ENCODE results near the gene BCAT1. TPM values are rescaled to one million over a fixed set of nuclear protein-coding genes. Genes with fewer than 3 reads are reported as not detected.
"Not testable (repeated sequence)": the region's sequence is repeated elsewhere in the genome, so short reads cannot be mapped to it uniquely, and the experiment has no call there.

The BCAT1 gene
- total and polyA plus RNA-seq, 5 experiments from 2014 or later = 0.36 to 2.2 TPM; not detected in 3

DNA sequence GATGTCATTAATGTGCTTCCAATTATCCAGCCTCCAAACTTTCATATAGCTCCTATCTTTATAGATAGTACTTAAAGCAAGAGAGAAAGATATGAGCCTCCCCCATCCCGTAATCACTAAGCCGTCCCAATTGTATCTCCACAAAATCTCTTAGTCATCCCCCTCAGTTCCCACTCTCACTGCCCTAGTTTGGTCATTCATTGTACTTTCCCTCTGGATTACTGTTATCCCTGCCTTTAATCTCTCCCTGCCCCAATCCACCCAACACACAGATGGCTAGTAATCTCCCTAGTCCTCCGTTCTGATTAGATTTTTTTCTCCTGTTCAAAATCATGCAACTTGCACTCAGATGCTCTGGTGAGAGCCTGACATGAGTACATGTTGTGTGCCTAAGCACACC, 5.4 kb upstream of the BCAT1 start:
- no peaks in the 10 kb centered on the region for H3K9me3 Mint-ChIP-seq
- H3K27me3 Mint-ChIP-seq = peaks cover 8 to 34% (median 18%) of the 10 kb centered on the region in 5 donors
- H3K4me1 Mint-ChIP-seq = peaks cover 2 to 13% (median 3%) of the 10 kb centered on the region in 4 donors
- ATAC-seq (no peak), DNase-seq (no peak)
- no peak overlapping the region for H3K27ac Mint-ChIP-seq
- no peaks in the 10 kb centered on the region for H3K36me3 Mint-ChIP-seq
- POLR2A ChIA-PET = no interaction called here
- no peak overlapping the region for H3K4me3 Mint-ChIP-seq

GRCh38 chr12:24952389-24952788, 3.5 kb upstream of the BCAT1 start:
- Mint-ChIP-seq H3K9me3 (no peaks in the 10 kb centered on the region), H3K36me3 (no peaks in the 10 kb centered on the region), H3K4me3 (no peak overlapping the region), H3K27me3 (peaks cover 16 to 53% (median 33%) of the 10 kb centered on the region in 5 donors), H3K27ac (no peak overlapping the region), H3K4me1 (peaks cover 13 to 32% (median 21%) of the 10 kb centered on the region in 4 donors)
- no peak for ATAC-seq
- POLR2A ChIA-PET = no interaction called here
- DNase-seq = no peak

DNA sequence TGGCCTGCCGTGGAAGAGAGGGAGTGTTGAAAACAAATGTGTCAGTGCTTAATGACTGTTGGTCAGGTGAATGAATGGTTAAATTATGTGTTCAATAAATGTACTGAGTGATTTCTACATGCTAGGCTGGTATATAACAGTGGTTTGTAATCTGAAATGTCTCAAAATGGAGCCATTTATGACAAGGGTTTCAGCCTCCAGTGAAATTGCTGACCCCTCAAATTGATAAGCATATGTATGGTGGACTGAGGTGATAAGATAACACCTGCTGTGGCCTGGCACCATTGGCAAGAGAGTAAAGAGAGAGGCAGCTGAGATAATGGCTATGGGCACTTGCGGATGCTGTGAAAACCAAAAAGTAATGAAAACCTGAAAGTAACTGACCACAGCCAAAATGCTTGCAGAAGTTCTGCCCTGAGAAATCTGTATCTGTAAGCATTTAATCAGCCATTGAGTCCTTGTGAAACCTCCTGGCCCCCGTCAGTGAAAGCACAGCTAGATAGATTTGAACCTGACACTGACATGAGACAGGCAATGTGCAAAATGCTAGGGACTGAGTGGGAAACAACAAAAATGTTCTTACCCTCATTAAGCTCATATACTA, 1.4 kb upstream of the BCAT1 start:
- Mint-ChIP-seq H3K9me3 (peaks cover 0 to 5% (median 0%) of the 10 kb centered on the region in 9 donors), H3K4me3 (peak overlapping the region in 4 of 10 donors; percentile 3 to 87 (median 15)), H3K36me3 (no peaks in the 10 kb centered on the region), H3K27me3 (peaks cover 25 to 66% (median 50%) of the 10 kb centered on the region in 5 donors), H3K27ac (no peak overlapping the region), H3K4me1 (peaks cover 14 to 46% (median 26%) of the 10 kb centered on the region in 4 donors)
- DNase-seq (no peak), ATAC-seq (no peak)
- POLR2A ChIA-PET = no interaction called here

DNA sequence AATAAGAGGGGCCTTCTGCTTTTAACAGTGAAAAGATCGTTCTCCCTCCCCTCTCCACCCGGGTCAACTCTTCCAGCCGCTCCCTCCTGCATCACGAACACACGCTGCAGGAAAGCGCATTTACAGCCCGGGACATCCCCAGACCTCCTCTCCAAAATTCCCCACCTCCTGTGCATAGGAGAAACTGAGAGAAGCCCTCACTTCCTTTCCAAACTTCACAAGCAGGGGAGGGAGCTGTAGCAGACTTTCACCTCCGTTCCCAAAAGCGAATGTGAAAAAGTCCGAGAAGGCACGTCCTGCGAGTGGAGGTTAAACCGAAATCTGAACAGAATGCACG, 513 bp downstream of the BCAT1 start:
- H3K27ac Mint-ChIP-seq = peak overlapping the region in 5 of 10 donors; percentile 21 to 60 (median 44)
- DNase-seq (peak in 3 of 10 donors; percentile 6 to 18 (median 9)), ATAC-seq (peak; percentile 30 to 35)
- H3K9me3 Mint-ChIP-seq = peaks cover 0 to 5% (median 0%) of the 10 kb centered on the region in 9 donors
- peak overlapping the region; percentile 75 to 96 (median 87) for H3K4me3 Mint-ChIP-seq
- H3K27me3 Mint-ChIP-seq = peaks cover 31 to 70% (median 52%) of the 10 kb centered on the region in 5 donors
- POLR2A ChIA-PET = no interaction called here
- peaks cover 14 to 46% (median 26%) of the 10 kb centered on the region in 4 donors for H3K4me1 Mint-ChIP-seq
- no peaks in the 10 kb centered on the region for H3K36me3 Mint-ChIP-seq

GRCh38 chr12:24947541-24948419, 1.1 kb downstream of the BCAT1 start:
- peaks cover 31 to 70% (median 49%) of the 10 kb centered on the region in 5 donors for H3K27me3 Mint-ChIP-seq
- POLR2A ChIA-PET = no interaction called here
- no peaks in the 10 kb centered on the region for H3K36me3 Mint-ChIP-seq
- peaks cover 14 to 46% (median 26%) of the 10 kb centered on the region in 4 donors for H3K4me1 Mint-ChIP-seq
- no peak overlapping the region for H3K27ac Mint-ChIP-seq
- DNase-seq (no peak), ATAC-seq (no peak)
- H3K9me3 Mint-ChIP-seq = peaks cover 0 to 5% (median 0%) of the 10 kb centered on the region in 9 donors
- H3K4me3 Mint-ChIP-seq = peak overlapping the region; percentile 75 to 96 (median 87)

DNA sequence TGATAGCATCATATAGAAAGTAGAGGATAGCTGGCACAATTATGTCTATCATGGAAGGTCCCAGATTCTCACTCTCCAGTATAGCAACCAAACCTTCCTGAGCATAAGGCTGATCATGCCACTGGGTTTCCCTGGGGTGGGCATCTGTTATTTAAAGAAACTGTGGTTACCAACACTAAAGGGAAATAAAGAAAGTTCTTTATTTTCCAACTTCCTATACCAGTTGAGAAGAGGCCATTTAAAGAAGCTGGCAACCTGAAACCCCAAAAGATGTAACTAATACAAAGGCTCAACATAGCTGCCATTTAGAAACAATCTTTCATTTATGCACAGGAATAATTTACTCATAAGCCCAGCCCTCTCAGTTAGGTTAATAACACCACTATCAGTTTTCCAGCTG, 3.1 kb downstream of the BCAT1 start:
- Mint-ChIP-seq H3K9me3 (peaks cover 0 to 5% (median 0%) of the 10 kb centered on the region in 9 donors), H3K36me3 (peaks cover 0 to 4% (median 0%) of the 10 kb centered on the region in 3 donors), H3K27ac (no peak overlapping the region), H3K27me3 (peaks cover 39 to 80% (median 56%) of the 10 kb centered on the region in 5 donors), H3K4me1 (peaks cover 14 to 40% (median 26%) of the 10 kb centered on the region in 4 donors), H3K4me3 (no peak overlapping the region)
- no peak for ATAC-seq
- POLR2A ChIA-PET = no interaction called here
- no peak for DNase-seq

DNA sequence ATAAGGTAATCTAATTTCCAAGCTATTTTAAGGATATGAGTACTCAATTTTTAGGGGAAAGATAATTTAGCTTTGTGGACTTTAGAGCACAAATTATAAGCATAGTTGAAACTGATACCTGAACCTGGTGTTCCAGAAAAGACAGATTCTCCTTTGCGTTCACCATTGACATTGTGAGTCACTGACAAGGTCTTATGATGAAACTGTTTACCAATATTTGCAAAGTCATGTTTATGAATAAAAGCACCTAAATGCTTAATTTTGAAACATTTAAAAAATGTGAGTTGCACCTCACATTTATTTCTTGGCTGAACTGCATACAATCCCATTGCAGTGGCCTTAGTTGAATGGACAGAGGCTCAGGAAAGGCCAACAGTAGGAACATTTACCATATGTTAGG, 3.9 kb downstream of the BCAT1 start:
- H3K36me3 Mint-ChIP-seq = peaks cover 0 to 4% (median 0%) of the 10 kb centered on the region in 3 donors
- POLR2A ChIA-PET = no interaction called here
- H3K4me1 Mint-ChIP-seq = peaks cover 14 to 36% (median 26%) of the 10 kb centered on the region in 4 donors
- H3K4me3 Mint-ChIP-seq = no peak overlapping the region
- ATAC-seq (no peak), DNase-seq (no peak)
- no peak overlapping the region for H3K27ac Mint-ChIP-seq
- H3K27me3 Mint-ChIP-seq = peaks cover 37 to 72% (median 50%) of the 10 kb centered on the region in 5 donors
- H3K9me3 Mint-ChIP-seq = peaks cover 0 to 5% (median 0%) of the 10 kb centered on the region in 9 donors

GRCh38 chr12:24944601-24944975, 4.3 kb downstream of the BCAT1 start:
- peaks cover 36 to 67% (median 48%) of the 10 kb centered on the region in 5 donors for H3K27me3 Mint-ChIP-seq
- H3K36me3 Mint-ChIP-seq = peaks cover 0 to 4% (median 0%) of the 10 kb centered on the region in 3 donors
- ATAC-seq (no peak), DNase-seq (no peak)
- peaks cover 14 to 36% (median 26%) of the 10 kb centered on the region in 4 donors for H3K4me1 Mint-ChIP-seq
- POLR2A ChIA-PET = no interaction called here
- H3K4me3 Mint-ChIP-seq = no peak overlapping the region
- peaks cover 0 to 5% (median 0%) of the 10 kb centered on the region in 9 donors for H3K9me3 Mint-ChIP-seq
- H3K27ac Mint-ChIP-seq = no peak overlapping the region

DNA sequence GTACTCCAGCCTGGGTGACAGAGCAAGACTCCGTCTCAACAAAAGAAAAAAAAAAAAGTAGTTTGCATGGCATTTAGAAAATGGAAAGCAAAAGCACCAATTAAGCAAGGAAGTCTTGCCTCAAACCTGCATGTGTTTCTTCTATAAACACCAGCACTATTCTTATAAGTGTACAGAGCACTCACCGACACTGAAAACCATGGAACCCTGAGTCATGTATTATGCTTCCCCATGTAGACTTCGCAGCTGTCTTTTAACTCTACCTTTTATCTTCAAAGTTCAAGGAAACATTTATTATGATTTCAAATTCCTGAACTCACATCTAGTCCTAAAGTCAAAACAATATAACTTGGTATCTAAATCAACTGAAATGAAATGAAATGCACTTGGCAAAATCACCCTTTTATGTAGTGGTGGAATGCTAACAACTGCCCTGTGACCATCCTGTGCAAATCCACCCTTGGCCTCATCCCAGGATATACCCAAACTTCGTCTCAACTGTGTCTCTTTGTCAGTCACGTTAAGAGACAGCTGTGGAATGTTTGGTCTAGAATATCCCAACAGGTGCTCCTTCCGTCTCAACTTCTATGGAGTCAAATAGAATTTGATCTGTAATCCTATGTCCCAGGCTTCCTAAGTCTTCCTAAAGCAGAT, 4.8 kb downstream of the BCAT1 start:
- POLR2A ChIA-PET = no interaction called here
- Mint-ChIP-seq H3K27ac (no peak overlapping the region), H3K4me1 (peaks cover 13 to 31% (median 21%) of the 10 kb centered on the region in 4 donors), H3K27me3 (peaks cover 34 to 62% (median 42%) of the 10 kb centered on the region in 5 donors), H3K36me3 (peaks cover 0 to 4% (median 0%) of the 10 kb centered on the region in 3 donors), H3K4me3 (no peak overlapping the region), H3K9me3 (peaks cover 0 to 5% (median 0%) of the 10 kb centered on the region in 9 donors)
- DNase-seq = no peak
- no peak for ATAC-seq

GRCh38 chr12:24940157-24940556, 8.7 kb downstream of the BCAT1 start:
- no peak for ATAC-seq
- Mint-ChIP-seq H3K4me3 (no peak overlapping the region), H3K9me3 (peaks cover 0 to 3% (median 0%) of the 10 kb centered on the region in 9 donors), H3K36me3 (peaks cover 0 to 4% (median 0%) of the 10 kb centered on the region in 3 donors), H3K27ac (no peak overlapping the region), H3K27me3 (peaks cover 11 to 24% (median 18%) of the 10 kb centered on the region in 5 donors), H3K4me1 (no peaks in the 10 kb centered on the region)
- no peak for DNase-seq
- POLR2A ChIA-PET = no interaction called here

GRCh38 chr12:24939551-24939950, 9.3 kb downstream of the BCAT1 start:
- H3K9me3 Mint-ChIP-seq, ATAC-seq, H3K36me3 Mint-ChIP-seq, H3K4me1 Mint-ChIP-seq, DNase-seq, POLR2A ChIA-PET, H3K4me3 Mint-ChIP-seq, H3K27ac Mint-ChIP-seq: not testable (repeated sequence)
- peaks cover 9 to 19% (median 17%) of the 10 kb centered on the region in 5 donors for H3K27me3 Mint-ChIP-seq

DNA sequence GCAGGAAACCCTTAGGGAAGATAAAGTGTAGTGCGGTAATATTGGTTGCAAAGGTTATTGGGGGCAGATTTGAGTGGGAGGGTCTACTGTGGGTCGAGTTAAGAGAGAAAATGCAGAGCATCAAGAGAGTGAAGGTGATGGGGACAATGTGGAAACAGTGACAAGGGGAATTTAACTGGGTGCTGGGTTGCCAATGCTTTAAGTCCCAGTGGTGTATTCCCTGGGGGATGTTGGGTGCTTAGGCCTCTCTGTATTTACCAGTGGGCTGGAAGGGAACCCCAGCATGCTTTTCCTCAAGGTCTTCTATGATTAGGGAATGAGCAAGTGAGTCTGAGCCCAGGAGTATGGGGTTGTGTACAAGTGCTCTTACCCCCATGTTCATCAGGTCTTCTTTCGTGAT, 10.6 kb downstream of the BCAT1 start:
- POLR2A ChIA-PET = no interaction called here
- no peak for DNase-seq
- peaks cover 0 to 4% (median 0%) of the 10 kb centered on the region in 3 donors for H3K36me3 Mint-ChIP-seq
- peaks cover 5 to 13% (median 11%) of the 10 kb centered on the region in 5 donors for H3K27me3 Mint-ChIP-seq
- ATAC-seq = no peak
- H3K27ac Mint-ChIP-seq = no peak overlapping the region
- no peak overlapping the region for H3K4me3 Mint-ChIP-seq
- H3K9me3 Mint-ChIP-seq = peaks cover 0 to 3% (median 0%) of the 10 kb centered on the region in 9 donors
- no peaks in the 10 kb centered on the region for H3K4me1 Mint-ChIP-seq
